Smooth muscle cell (in vitro differentiated cells): ENCODE results near the gene HNRNPA1. TPM values are rescaled to one million over a fixed set of nuclear protein-coding genes. Genes with fewer than 3 reads are reported as not detected.
"Not testable (repeated sequence)": the region's sequence is repeated elsewhere in the genome, so short reads cannot be mapped to it uniquely, and the experiment has no call there.

Source experiments
- DNase-seq: peaks from one replicate; lab custom pipeline; 2025; ENCODE audit not compliant: unreplicated experiment; lab: John Stamatoyannopoulos, UW
- H2AFZ ChIP-seq: fragments of 200-600 bp; sonication (generic); 2 replicates; pipeline ENCODE4 v1.6.0; 2016; ENCODE audit warnings: antibody characterized with exemption, low read depth, mild to moderate bottlenecking
- H3F3A ChIP-seq: fragments of 200-600 bp; sonication (generic); 2 replicates; pipeline ENCODE4 v1.6.0; 2017; ENCODE audit warnings: antibody characterized with exemption, low read depth
- H3K27ac ChIP-seq: fragments of 200-600 bp; sonication (generic); 2 replicates; pipeline ENCODE4 v1.5.1; 2016; ENCODE audit warnings: low read depth, mild to moderate bottlenecking
- H3K27me3 ChIP-seq: fragments of 200-600 bp; sonication (generic); 2 replicates; pipeline ENCODE4 v1.6.1; 2016; ENCODE audit warnings: low read depth, mild to moderate bottlenecking
- H3K36me3 ChIP-seq: fragments of 200-600 bp; sonication (generic); 2 replicates; pipeline ENCODE4 v1.5.1; 2016; ENCODE audit warnings: low read depth
- H3K4me1 ChIP-seq: fragments of 200-600 bp; sonication (generic); 2 replicates; pipeline ENCODE4 v1.5.1; 2016; ENCODE audit warnings: low read depth
- H3K4me2 ChIP-seq: fragments of 200-600 bp; sonication (generic); 2 replicates; pipeline ENCODE4 v1.6.0; 2016; ENCODE audit warnings: mild to moderate bottlenecking
- H3K4me3 ChIP-seq: fragments of 200-600 bp; sonication (generic); 2 replicates; pipeline ENCODE4 v1.5.1; 2016; ENCODE audit warnings: mild to moderate bottlenecking
- H3K79me2 ChIP-seq: fragments of 200-600 bp; sonication (generic); 2 replicates; pipeline ENCODE4 v1.6.0; 2016; ENCODE audit warnings: low read depth, mild to moderate bottlenecking
- H3K9ac ChIP-seq: fragments of 200-600 bp; sonication (generic); 2 replicates; pipeline ENCODE4 v1.6.0; 2016; ENCODE audit warnings: low read depth
- H3K9me3 ChIP-seq: fragments of 200-600 bp; sonication (generic); replicated peaks from 2 replicates; pipeline ENCODE4 v1.5.1; 2016; ENCODE audit warnings: low read depth
- H4K20me1 ChIP-seq: fragments of 200-600 bp; sonication (generic); 2 replicates; pipeline ENCODE4 v1.6.0; 2016; ENCODE audit warnings: low read depth
- CTCF ChIP-seq: fragments of 200-600 bp; sonication (generic); IDR thresholded peaks from 2 replicates; pipeline ENCODE4 v1.5.1; 2017; ENCODE audit warnings: borderline replicate concordance, mild to moderate bottlenecking, antibody characterized with exemption; ENCODE audit not compliant: insufficient read depth, poor library complexity, severe bottlenecking
- WGBS: methylation state at CpG from one replicate; pipeline ENCODE4 v1.1.7; 2016; ENCODE audit warnings: low lambda C conversion rate; 5-methylcytosine and 5-hydroxymethylcytosine counted together
- polyA plus RNA-seq: library from polyadenylated mRNA; unstranded; fragments of >200 nt; fragmentation: Nextera tagmentation; extraction: Ambion mirVana; gene quantifications from 2 replicates; pipeline ENCODE4 v1.2.1, GENCODE V29; 2016
- total RNA-seq: library from RNA; depleted of rRNA; stranded (reverse); fragments of >200 nt; gene quantifications from 2 replicates; pipeline ENCODE4 v1.2.3, GENCODE V29; 2014

The HNRNPA1 gene
- total and polyA plus RNA-seq, 2 experiments from 2014 or later = 378 to 440 TPM

GRCh38 chr12:54321363-54321762 is 40.8 kb downstream of the HNRNPA1 start:
- Histone ChIP-seq H3K9ac (no peak overlapping the region), H3K4me3 (no peak overlapping the region), H3K4me2 (no peak overlapping the region), H2AFZ (no peak overlapping the region), H3K27me3 (no peaks in the 10 kb centered on the region), H3K36me3 (no peaks in the 10 kb centered on the region), H3K27ac (no peak overlapping the region), H3K79me2 (peaks cover 13% of the 10 kb centered on the region), H3K4me1 (peaks cover 7% of the 10 kb centered on the region), H3K9me3 (no peaks in the 10 kb centered on the region), H4K20me1 (no peaks in the 10 kb centered on the region), H3F3A (no peaks in the 10 kb centered on the region)
- TF ChIP-seq CTCF = no peak
- no peak for DNase-seq
- WGBS = 90% methylated on average over 5 of the region's 5 CpGs

DNA sequence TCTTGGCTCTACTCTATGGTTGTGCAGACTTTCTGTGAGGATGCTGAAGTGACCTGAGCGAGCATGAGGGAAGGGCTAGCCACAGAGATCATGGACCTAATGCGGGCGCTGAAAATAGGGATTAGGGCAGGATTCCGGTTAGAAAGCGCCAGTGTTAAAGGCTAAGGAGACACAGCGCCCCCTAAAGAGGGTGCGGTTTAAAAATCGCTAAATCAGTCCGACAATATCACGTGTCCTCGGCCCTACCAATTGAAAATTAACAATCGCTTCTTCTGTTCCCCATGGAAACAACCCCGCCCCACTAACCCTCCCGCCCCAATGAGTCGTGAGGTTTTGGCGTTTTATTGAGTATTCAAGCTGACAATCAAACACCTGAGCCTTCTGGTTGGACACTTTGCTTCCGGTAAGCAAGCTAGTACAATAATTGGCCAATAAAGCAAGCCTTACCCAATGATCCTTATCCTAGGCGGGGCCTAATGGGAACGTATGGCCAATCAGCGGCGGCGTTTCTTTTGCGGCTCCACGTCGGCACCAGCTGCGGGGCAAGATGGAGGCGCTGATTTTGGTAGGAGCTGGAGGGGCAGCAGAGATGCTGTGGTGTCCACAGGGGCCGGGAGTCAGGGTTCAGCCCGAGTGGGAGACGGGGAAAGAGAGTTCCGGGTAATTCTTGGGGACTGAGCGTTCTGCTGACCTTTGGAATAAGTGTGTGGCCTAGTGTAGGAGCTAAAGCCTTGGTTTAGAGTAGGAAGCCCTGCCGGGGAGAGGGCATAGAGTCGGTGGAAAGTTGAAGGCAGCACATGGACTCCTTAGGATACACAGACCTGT is 44.3 kb downstream of the HNRNPA1 start, which contains the start of gene COPZ1:
Gene COPZ1, plus strand, starts transcription at position 515 of the 825 bp plus-strand sequence. Its CDS starts 33 bp downstream, at position 548.
- Histone ChIP-seq H3K27ac (peak within 1 kb of the TSS; percentile 88), H2AFZ (peak within 1 kb of the TSS; percentile 83), H3K9ac (peak within 1 kb of the TSS; percentile 98), H3K4me3 (peak within 1 kb of the TSS; percentile 80), H3K36me3 (no peaks in the 10 kb centered on the region), H4K20me1 (peaks cover 10% of the 10 kb centered on the region), H3K79me2 (peaks cover 47% of the 10 kb centered on the region), H3K27me3 (no peaks in the 10 kb centered on the region), H3K4me2 (peak within 1 kb of the TSS; percentile 97), H3K4me1 (peaks cover 14% of the 10 kb centered on the region), H3K9me3 (no peaks in the 10 kb centered on the region), H3F3A (no peaks in the 10 kb centered on the region)
- WGBS = 1% methylated on average over 34 of the region's 34 CpGs
- TF ChIP-seq CTCF = peak; percentile 65
- peak; percentile 90 for DNase-seq

DNA sequence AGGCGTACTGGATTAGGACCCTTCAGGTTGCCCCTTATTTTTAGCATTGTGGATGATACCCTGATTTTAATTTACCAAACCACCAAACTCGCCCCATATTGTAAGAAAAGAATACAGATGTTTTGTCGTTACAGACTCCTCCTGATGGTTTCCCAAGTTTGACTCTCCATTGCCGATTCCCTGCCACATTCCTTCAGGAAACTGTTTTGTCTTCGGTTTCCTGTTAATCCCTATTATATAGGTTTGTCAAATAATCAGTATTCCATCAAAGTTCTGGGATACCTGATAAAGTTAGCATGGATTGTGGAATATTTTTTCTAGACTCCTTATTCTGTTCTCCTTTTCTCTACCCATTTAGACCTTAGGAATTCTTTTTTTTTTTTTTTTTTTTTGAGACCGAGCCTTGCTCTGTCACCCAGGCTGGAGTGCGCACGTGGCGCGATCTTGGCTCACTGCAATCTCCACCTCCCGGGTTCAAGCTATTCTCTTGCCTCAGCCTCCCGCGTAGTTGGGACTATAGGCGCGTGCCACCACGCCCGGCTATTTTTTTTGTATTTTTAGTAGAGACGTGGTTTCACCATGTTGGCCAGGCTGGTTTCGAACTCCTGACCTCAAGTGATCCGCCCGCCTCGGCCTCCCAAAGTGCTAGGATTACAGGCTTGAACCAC is 45.0 kb downstream of the HNRNPA1 start:
- Histone ChIP-seq H4K20me1 (peaks cover 12% of the 10 kb centered on the region), H3K79me2 (peaks cover 53% of the 10 kb centered on the region), H3K4me3 (peak overlapping the region; percentile 80), H3K27ac (peak overlapping the region; percentile 88), H2AFZ (peak overlapping the region; percentile 65), H3K4me1 (peaks cover 14% of the 10 kb centered on the region), H3K4me2 (peak overlapping the region; percentile 97), H3K9ac (peak overlapping the region; percentile 98)
- not testable (repeated sequence) for H3F3A ChIP-seq, H3K36me3 ChIP-seq, DNase-seq, H3K27me3 ChIP-seq, H3K9me3 ChIP-seq
- 67% methylated on average over 22 of the region's 22 CpGs for WGBS

DNA sequence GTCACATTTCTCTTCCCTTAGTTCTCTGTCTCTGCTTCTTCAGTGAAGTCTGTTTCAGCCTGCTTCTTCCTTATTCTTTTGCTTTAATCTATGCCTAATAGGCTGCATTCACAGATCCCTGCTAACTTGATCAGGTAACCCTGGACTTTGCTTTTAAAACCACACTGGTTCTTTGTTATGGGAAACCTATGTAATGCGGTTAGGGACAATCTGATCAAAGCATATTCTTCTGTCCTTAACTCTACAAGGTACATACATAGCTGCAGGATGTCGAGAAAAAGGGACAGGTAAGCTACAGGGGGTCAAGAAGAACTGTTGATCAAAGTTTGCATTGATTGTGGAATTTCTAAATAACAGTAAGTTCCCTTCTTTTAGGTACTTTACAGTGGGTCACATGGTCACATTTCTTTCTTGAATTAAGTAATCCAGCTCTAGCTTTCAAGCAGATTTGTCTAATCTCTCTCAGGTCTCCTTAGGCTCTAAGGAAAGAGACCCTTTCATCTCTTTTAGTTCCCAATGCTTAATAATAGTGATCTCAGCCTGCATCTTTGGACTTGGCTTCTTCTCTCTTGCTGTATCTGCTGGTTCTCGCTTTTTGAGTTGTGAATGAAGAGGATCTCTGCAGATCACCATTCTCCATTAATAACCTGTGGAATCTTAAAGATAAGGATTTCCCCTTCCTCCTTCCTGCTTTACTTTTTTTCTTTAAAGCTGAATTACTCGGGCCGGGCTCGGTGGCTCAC is 48.2 kb downstream of the HNRNPA1 start:
- no peak overlapping the region for H3K4me2 ChIP-seq
- 70% methylated on average over 6 of the region's 6 CpGs for WGBS
- DNase-seq = no peak
- H3K27me3 ChIP-seq = no peaks in the 10 kb centered on the region
- H2AFZ ChIP-seq = no peak overlapping the region
- peaks cover 42% of the 10 kb centered on the region for H4K20me1 ChIP-seq
- no peak for TF ChIP-seq CTCF
- H3K27ac ChIP-seq = no peak overlapping the region
- H3K36me3 ChIP-seq = no peaks in the 10 kb centered on the region
- H3K4me1 ChIP-seq = peaks cover 14% of the 10 kb centered on the region
- H3K9ac ChIP-seq = no peak overlapping the region
- H3K9me3 ChIP-seq = no peaks in the 10 kb centered on the region
- no peak overlapping the region for H3K4me3 ChIP-seq
- H3F3A ChIP-seq = no peaks in the 10 kb centered on the region
- peaks cover 80% of the 10 kb centered on the region for H3K79me2 ChIP-seq
